Muscle of leg (tissue), 11 donors: ENCODE results near the gene TSPAN4. TPM values are rescaled to one million over a fixed set of nuclear protein-coding genes. Genes with fewer than 3 reads are reported as not detected.

Experiments used
- DNase-seq: peaks from one replicate; pipeline ENCODE4 v3.0.0; 2013
- H3K27ac ChIP-seq: one replicate; pipeline ENCODE4 v1.5.1; 2013; ENCODE audit warnings: mild to moderate bottlenecking, low read length, control low read depth
- H3K27me3 ChIP-seq: one replicate; pipeline ENCODE4 v1.6.1; 2013; ENCODE audit warnings: low read length; ENCODE audit not compliant: control insufficient read depth, insufficient read depth
- H3K36me3 ChIP-seq: one replicate; pipeline ENCODE4 v1.6.1; 2013; ENCODE audit warnings: low read length; ENCODE audit not compliant: control insufficient read depth, insufficient read depth
- H3K4me1 ChIP-seq: one replicate; pipeline ENCODE4 v1.6.1; 2013; ENCODE audit warnings: low read length; ENCODE audit not compliant: control insufficient read depth, insufficient read depth
- H3K4me3 ChIP-seq: one replicate; pipeline ENCODE4 v1.5.1; 2013; ENCODE audit warnings: low read length, control low read depth
- H3K9me3 ChIP-seq: replicated peaks from 2 replicates; pipeline ENCODE4 v1.6.1; 2013; ENCODE audit warnings: low read depth, low read length; ENCODE audit not compliant: control insufficient read depth
- WGBS: methylation state at CpG from one replicate; pipeline ENCODE4 v1.1.5; 2013; ENCODE audit warnings: missing lambda C conversion rate; ENCODE audit not compliant: insufficient coverage; 5-methylcytosine and 5-hydroxymethylcytosine counted together
- polyA plus RNA-seq, 8 donors: library from polyadenylated mRNA; unstranded; fragments of 120-200 nt; gene quantifications; one replicate each; pipeline versions ENCODE4 v1.2.1 to v1.2.3, GENCODE V29; 2013; ENCODE audit warnings: inconsistent platforms in 1 of 8, low replicate concordance in 1 of 8; ENCODE audit not compliant: insufficient read length in 8 of 8, insufficient read depth in 1 of 8
- total RNA-seq: library from RNA; stranded (reverse); fragments of 120-200 nt; gene quantifications from one replicate; pipeline ENCODE4 v1.2.4, GENCODE V29; 2013

Gene TSPAN4
- total and polyA plus RNA-seq, 9 donors: 48.0 to 75.9 (median 63.3) TPM

DNA sequence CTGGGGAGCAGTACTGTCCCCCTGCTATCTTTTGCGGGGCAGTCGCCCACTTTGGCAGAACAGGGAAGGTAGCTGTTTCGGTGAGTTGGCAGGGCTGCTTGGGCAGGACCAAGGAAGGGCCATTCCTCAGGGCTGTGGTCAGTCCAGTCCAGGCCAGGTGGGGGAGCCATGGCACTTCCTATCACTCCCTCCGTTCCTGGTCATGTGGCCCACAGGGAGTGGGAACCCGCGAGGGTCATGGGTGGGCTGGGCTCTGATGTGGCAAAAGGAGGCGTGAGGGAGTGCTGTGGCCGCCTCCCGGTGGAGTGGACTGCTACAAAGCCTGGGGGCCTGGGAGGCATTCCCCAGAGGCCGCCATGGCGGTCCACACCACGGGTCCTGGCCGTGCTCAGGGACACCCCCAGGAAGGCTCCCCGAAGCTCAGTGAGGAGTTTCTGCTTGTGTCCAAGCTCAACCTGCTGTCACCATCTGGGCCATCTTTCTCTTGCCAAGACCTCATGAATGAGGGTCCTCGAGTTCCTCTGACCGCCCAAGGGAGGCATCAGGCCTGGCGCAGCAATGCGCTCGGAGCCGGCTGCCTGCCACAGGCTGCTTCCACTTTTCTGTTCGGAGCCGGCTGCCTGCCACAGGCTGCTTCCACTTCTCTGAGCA lies 56.0 kb downstream of the TSPAN4 start:
- 82% methylated on average over 16 of the region's 22 CpGs for WGBS
- H3K36me3 ChIP-seq: peaks cover 61% of the 10 kb centered on the region
- H3K9me3 ChIP-seq: no peaks in the 10 kb centered on the region
- DNase-seq: no peak
- peaks cover 11% of the 10 kb centered on the region for H3K4me1 ChIP-seq
- no peaks in the 10 kb centered on the region for H3K27me3 ChIP-seq
- no peak overlapping the region for H3K4me3 ChIP-seq
- no peak overlapping the region for H3K27ac ChIP-seq

DNA sequence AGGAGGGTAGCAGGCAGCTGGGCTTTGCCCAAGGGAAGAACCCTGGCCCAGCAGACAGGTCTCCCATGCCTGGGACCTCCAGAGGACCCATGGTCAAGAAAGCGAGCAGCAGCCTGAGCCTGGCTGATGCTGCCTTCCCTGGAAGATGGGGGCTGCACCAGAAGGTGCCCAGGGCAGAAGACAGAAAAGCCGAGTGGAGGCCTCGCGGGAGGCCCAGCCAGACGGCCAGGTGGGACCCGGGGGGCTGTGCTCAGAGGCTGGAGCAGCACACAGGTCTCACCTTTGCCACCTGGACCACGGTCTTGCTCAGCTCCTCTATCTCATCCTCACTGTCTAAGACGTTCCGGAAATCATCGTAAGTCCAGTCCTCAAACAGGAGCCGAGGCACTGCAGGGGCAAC lies 57.1 kb downstream of the TSPAN4 start:
- Histone ChIP-seq H3K4me1 (peaks cover 11% of the 10 kb centered on the region), H3K27me3 (no peaks in the 10 kb centered on the region), H3K9me3 (no peaks in the 10 kb centered on the region), H3K4me3 (no peak overlapping the region), H3K27ac (no peak overlapping the region), H3K36me3 (peaks cover 69% of the 10 kb centered on the region)
- 82% methylated on average over 11 of the region's 11 CpGs for WGBS
- no peak for DNase-seq

DNA sequence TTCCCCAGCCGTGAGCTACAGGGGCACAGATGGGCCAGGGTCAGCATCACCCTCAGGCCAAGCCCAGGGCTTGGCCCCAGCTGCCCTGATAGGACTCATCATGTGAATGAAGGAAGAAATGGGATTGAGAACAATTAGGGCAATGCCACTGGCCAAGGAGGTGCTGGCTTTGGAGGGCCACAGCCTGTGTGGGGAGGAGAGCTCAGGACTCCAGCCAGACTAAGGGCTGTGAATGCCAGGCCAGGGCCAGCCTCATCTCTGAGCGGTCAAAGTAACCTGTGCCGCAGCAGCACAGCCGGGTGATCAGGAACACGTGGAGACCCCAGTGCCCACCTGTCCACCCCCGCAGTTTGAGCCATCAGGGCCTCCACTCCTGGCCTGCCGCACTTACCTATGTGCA lies 57.9 kb downstream of the TSPAN4 start:
- Histone ChIP-seq H3K9me3 (no peaks in the 10 kb centered on the region), H3K4me1 (peaks cover 11% of the 10 kb centered on the region), H3K27me3 (no peaks in the 10 kb centered on the region), H3K27ac (no peak overlapping the region), H3K36me3 (peaks cover 70% of the 10 kb centered on the region), H3K4me3 (no peak overlapping the region)
- 81% methylated on average over 6 of the region's 7 CpGs for WGBS
- no peak for DNase-seq

GRCh38 chr11:901452-902061 lies 58.9 kb downstream of the TSPAN4 start:
- no peaks in the 10 kb centered on the region for H3K27me3 ChIP-seq
- H3K4me1 ChIP-seq: peaks cover 11% of the 10 kb centered on the region
- H3K27ac ChIP-seq: no peak overlapping the region
- WGBS: 94% methylated on average over 13 of the region's 19 CpGs
- H3K36me3 ChIP-seq: peaks cover 70% of the 10 kb centered on the region
- H3K4me3 ChIP-seq: no peak overlapping the region
- no peak for DNase-seq
- H3K9me3 ChIP-seq: no peaks in the 10 kb centered on the region

- no peak for DNase-seq
- 100% methylated on average over 2 of the region's 7 CpGs for whole genome bisulfite sequencing
- Histone ChIP-seq H3K9me3 (no peaks in the 10 kb centered on the region), H3K4me1 (peaks cover under 1% of the 10 kb centered on the region), H3K4me3 (no peak overlapping the region), H3K36me3 (peaks cover 65% of the 10 kb centered on the region), H3K27ac (no peak overlapping the region), H3K27me3 (no peaks in the 10 kb centered on the region)
These were observed 61.7 kb downstream of the TSPAN4 start for GRCh38 chr11:904380-904779.

DNA sequence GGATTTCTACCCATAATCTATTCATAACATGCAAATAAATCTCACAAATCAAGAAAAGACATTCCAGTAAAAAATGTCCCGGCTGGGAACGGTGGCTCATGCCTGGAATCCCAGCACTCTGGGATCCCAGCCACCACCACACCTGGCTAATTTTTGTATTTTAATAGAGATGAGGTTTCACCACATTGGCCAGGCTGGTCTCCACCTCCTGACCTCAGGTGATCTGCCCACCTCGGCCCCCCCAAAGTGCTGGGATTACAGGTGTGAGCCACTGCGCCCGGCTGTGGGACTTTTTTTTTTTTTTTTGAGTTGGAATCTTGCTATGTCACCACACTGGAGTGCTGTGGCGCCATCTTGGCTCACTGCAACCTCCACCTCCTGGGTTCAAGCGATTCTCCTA lies 63.3 kb downstream of the TSPAN4 start:
- Histone ChIP-seq H3K4me1 (peaks cover 9% of the 10 kb centered on the region), H3K36me3 (peaks cover 49% of the 10 kb centered on the region), H3K9me3 (no peaks in the 10 kb centered on the region), H3K27ac (no peak overlapping the region), H3K27me3 (no peaks in the 10 kb centered on the region), H3K4me3 (no peak overlapping the region)
- no peak for DNase-seq
- WGBS: no CpG with 5 or more reads among the region's 7 CpGs

DNA sequence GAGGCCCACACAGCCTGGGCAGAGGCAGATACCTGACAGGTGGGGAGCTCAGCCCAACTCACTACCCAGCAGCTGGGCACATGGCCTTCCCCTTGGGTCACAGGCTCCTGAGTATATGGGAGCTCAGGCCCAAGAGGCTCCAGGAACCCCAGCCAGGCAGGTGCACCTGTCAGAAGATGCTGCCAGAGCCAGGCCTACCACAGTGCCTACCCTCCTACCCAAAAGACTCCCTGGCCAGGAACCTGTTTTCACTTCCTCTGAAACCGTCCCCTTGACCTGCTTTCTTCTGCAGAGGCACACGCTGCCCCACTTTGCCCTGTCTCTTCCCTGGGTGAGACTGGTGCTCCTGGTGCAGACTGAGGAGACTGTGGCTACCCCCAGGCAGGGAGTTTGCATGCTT lies 65.0 kb downstream of the TSPAN4 start:
- no peak for DNase-seq
- Histone ChIP-seq H3K27me3 (no peaks in the 10 kb centered on the region), H3K4me3 (no peak overlapping the region), H3K9me3 (no peaks in the 10 kb centered on the region), H3K36me3 (peaks cover 32% of the 10 kb centered on the region), H3K4me1 (peaks cover 19% of the 10 kb centered on the region), H3K27ac (no peak overlapping the region)
- 89% methylated on average over 2 of the region's 2 CpGs for WGBS

GRCh38 chr11:908273-908672 lies 65.6 kb downstream of the TSPAN4 start:
- no peak for DNase-seq
- Histone ChIP-seq H3K27me3 (no peaks in the 10 kb centered on the region), H3K4me1 (peaks cover 19% of the 10 kb centered on the region), H3K27ac (no peak overlapping the region), H3K36me3 (peaks cover 26% of the 10 kb centered on the region), H3K9me3 (no peaks in the 10 kb centered on the region), H3K4me3 (no peak overlapping the region)
- 84% methylated on average over 2 of the region's 5 CpGs for WGBS

DNA sequence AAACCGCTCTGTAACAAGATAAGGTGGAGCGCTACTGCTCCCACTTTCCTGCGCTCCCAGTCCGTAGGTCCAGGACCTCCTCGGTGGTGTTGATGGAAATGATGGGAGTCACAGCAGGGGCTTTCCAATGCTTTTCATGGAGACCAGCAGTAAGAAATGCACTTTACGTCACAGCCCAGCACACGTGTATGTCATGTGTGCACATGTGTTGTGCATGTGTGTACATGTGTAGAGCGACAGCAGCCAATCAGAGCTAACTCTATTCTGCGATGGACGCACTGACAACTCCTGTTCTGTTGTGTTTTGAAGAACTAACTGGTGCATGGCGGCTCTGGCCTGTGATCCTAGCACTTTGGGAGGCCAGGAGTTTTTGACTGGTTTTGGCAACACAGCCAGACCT lies 66.8 kb downstream of the TSPAN4 start:
- no peak for DNase-seq
- Histone ChIP-seq H3K4me3 (no peak overlapping the region), H3K27me3 (no peaks in the 10 kb centered on the region), H3K36me3 (peaks cover 16% of the 10 kb centered on the region), H3K4me1 (peaks cover 19% of the 10 kb centered on the region), H3K27ac (no peak overlapping the region), H3K9me3 (no peaks in the 10 kb centered on the region)
- WGBS: 92% methylated on average over 6 of the region's 11 CpGs

DNA sequence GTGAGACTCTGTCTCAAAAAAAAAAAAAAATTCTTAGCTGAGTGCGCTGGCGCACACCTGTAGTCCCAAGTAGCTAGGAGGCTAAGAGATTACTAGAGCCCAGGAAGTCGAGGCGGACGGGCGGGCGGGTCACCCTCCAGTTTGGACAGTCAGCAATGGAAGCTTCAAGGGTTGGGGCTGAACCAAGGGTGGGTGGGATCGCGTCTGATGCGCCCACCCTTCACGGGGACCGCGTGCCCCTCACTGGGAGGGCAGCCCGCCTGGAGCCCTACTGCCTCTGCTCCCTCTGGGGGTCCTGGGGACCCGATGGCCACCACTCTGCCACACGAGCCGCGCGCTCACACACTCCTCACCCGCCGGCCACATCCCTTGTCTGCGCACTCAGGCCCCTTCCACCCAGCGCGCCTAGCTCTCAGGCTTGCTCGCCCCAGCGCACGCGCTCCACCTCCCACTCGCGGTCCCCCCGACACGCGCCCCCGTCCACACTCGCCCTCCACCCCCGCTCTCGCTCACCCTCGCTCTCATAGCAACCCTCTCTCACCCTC lies 67.5 kb downstream of the TSPAN4 start:
- peaks cover 19% of the 10 kb centered on the region for H3K4me1 ChIP-seq
- WGBS: 2% methylated on average over 30 of the region's 38 CpGs
- H3K4me3 ChIP-seq: peak overlapping the region; percentile 73
- no peaks in the 10 kb centered on the region for H3K9me3 ChIP-seq
- H3K27me3 ChIP-seq: no peaks in the 10 kb centered on the region
- no peak for DNase-seq
- H3K36me3 ChIP-seq: peaks cover 9% of the 10 kb centered on the region
- no peak overlapping the region for H3K27ac ChIP-seq
